Glutamatergic neuron (in vitro differentiated cells): Measurements from ENCODE around the gene CDC42BPG. TPM values are rescaled to one million over a fixed set of nuclear protein-coding genes. Genes with fewer than 3 reads are reported as not detected.

Experiments used
- DNase-seq: peaks from one replicate; pipeline ENCODE4 v3.0.0; 2022
- H3K27ac Mint-ChIP-seq: one replicate; pipeline ENCODE4 v1.8.0; 2020; ENCODE audit warnings: mild to moderate bottlenecking, mixed read lengths, inconsistent platforms; ENCODE audit not compliant: unreplicated experiment
- H3K27me3 Mint-ChIP-seq: one replicate; pipeline ENCODE4 v1.8.0; 2020; ENCODE audit warnings: mild to moderate bottlenecking, moderate library complexity, mixed read lengths, inconsistent platforms; ENCODE audit not compliant: unreplicated experiment
- H3K36me3 Mint-ChIP-seq: one replicate; pipeline ENCODE4 v1.8.0; 2020; ENCODE audit warnings: mild to moderate bottlenecking, mixed read lengths, inconsistent platforms; ENCODE audit not compliant: unreplicated experiment
- H3K4me1 Mint-ChIP-seq: one replicate; pipeline ENCODE4 v1.8.0; 2020; ENCODE audit warnings: mild to moderate bottlenecking, low read depth, mixed read lengths, inconsistent platforms; ENCODE audit not compliant: unreplicated experiment
- H3K4me3 Mint-ChIP-seq: one replicate; pipeline ENCODE4 v1.8.0; 2020; ENCODE audit warnings: mild to moderate bottlenecking, mixed read lengths, inconsistent platforms; ENCODE audit not compliant: unreplicated experiment
- H3K9me3 Mint-ChIP-seq: one replicate; pipeline ENCODE4 v1.8.0; 2020; ENCODE audit warnings: mild to moderate bottlenecking, moderate library complexity, mixed read lengths, inconsistent platforms; ENCODE audit not compliant: unreplicated experiment
- CTCF ChIP-seq: fragments of 200-600 bp; sonication (generic); IDR thresholded peaks from one replicate; pipeline ENCODE4 v1.5.0; 2021; ENCODE audit not compliant: partially characterized antibody, unreplicated experiment
- long read RNA-seq: library from polyadenylated mRNA; unstranded; transcript quantifications from one replicate; pipeline ENCODE4 v2.0.0, GENCODE V29; 2020; ENCODE audit not compliant: unreplicated experiment
- total RNA-seq: library from RNA; stranded (reverse); fragmentation: NEBNext Ultra II Directional; extraction: Animal tissue kit (Norgen Biotek cat#: 25700); gene quantifications from one replicate; pipeline ENCODE4 v1.2.1, GENCODE V29; 2021; ENCODE audit not compliant: unreplicated experiment

The CDC42BPG gene
- 2.3 TPM for total RNA-seq
- long read RNA-seq: 0 reads

- Mint-ChIP-seq H3K27ac (peak within 1 kb of the TSS; percentile 52), H3K4me3 (peak within 1 kb of the TSS; percentile 82), H3K4me1 (peaks cover 5% of the 10 kb centered on the region), H3K36me3 (peaks cover 1% of the 10 kb centered on the region), H3K9me3 (peaks cover 5% of the 10 kb centered on the region), H3K27me3 (peaks cover 16% of the 10 kb centered on the region)
- peak; percentile 40 for TF ChIP-seq CTCF
- peak; percentile 86 for DNase-seq
Observed at GRCh38 chr11:64844330-64845128, at the start of gene CDC42BPG. Gene CDC42BPG, minus strand, starts transcription at chr11:64844653. Its CDS starts 84 bp downstream, at chr11:64844569.

- H3K4me3 Mint-ChIP-seq: no peak overlapping the region
- no peak overlapping the region for H3K27ac Mint-ChIP-seq
- peaks cover 1% of the 10 kb centered on the region for H3K9me3 Mint-ChIP-seq
- peaks cover 2% of the 10 kb centered on the region for H3K27me3 Mint-ChIP-seq
- DNase-seq: no peak
- H3K36me3 Mint-ChIP-seq: no peaks in the 10 kb centered on the region
- TF ChIP-seq CTCF: no peak
- H3K4me1 Mint-ChIP-seq: peaks cover 17% of the 10 kb centered on the region
Observed at GRCh38 chr11:64893194-64894069, 49.0 kb upstream of the CDC42BPG start.

- peaks cover 2% of the 10 kb centered on the region for H3K27me3 Mint-ChIP-seq
- H3K36me3 Mint-ChIP-seq: no peaks in the 10 kb centered on the region
- no peak overlapping the region for H3K27ac Mint-ChIP-seq
- no peak overlapping the region for H3K4me3 Mint-ChIP-seq
- DNase-seq: no peak
- peaks cover 19% of the 10 kb centered on the region for H3K4me1 Mint-ChIP-seq
- no peaks in the 10 kb centered on the region for H3K9me3 Mint-ChIP-seq
- TF ChIP-seq CTCF: no peak
Observed at GRCh38 chr11:64892838-64893193, 48.4 kb upstream of the CDC42BPG start.

- peak overlapping the region; percentile 24 for H3K27ac Mint-ChIP-seq
- H3K9me3 Mint-ChIP-seq: no peaks in the 10 kb centered on the region
- DNase-seq: no peak
- peaks cover 2% of the 10 kb centered on the region for H3K27me3 Mint-ChIP-seq
- TF ChIP-seq CTCF: no peak
- H3K4me1 Mint-ChIP-seq: peaks cover 21% of the 10 kb centered on the region
- H3K36me3 Mint-ChIP-seq: no peaks in the 10 kb centered on the region
- H3K4me3 Mint-ChIP-seq: no peak overlapping the region
Observed at GRCh38 chr11:64892411-64892831, 48.0 kb upstream of the CDC42BPG start.
